OCI-LY3 (cell line): ENCODE results near the gene HPS3.

Source experiments
- CTCF ChIP-seq: fragments of 200-600, 300-600 bp; sonication (generic); IDR thresholded peaks from 2 replicates; pipeline ENCODE4 v1.5.1; 2014; ENCODE audit warnings: antibody characterized with exemption, low read length, low read depth
- EZH2phosphoT487 ChIP-seq: fragments of 200-600 bp; shearing (Covaris generic); IDR thresholded peaks from 2 replicates; pipeline ENCODE4 v1.6.1; 2018; ENCODE audit warnings: antibody characterized with exemption, mixed run types, low read depth

- TF ChIP-seq CTCF: no peak
- no peak for TF ChIP-seq EZH2phosphoT487
These were observed 34.0 kb upstream of the HPS3 start for GRCh38 chr3:149095487-149095886.
